Activated CD4-positive, alpha-beta T cell treated with anti-CD3 and anti-CD28 coated beads, Interleukin-10, Interleukin-2, amounts not matched to agents 100 ng/mL and 50 ng/mL, durations not matched to agents 16 hours and 8 hours (primary cell): ENCODE measurements around the gene LPP.

Source experiments
- DNase-seq: peaks from one replicate; pipeline ENCODE4 v3.0.0-alpha.2; 2020

Gene LPP

GRCh38 chr3:188782613-188783124 lies 628.7 kb downstream of the LPP start:
- peak; percentile 9 for DNase-seq

DNA sequence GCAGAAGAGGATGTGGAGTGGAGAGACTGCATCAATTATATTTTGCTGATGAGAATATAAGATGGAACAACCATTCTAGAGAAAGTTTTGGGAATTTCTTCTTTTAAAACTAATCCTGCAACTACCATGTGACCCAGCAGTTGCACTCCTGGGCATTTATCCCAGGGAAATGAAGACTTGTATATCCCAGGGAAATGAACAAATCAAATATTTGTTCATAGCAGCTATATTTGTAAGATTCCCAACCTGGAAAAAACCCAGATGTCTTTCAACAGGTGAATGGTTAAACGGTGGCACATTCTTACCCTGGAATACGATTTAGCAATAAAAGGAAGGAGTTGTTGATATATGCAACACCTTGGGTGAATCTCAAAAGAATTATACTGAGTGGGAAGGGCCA lies 632.5 kb downstream of the LPP start:
- no peak for DNase-seq

GRCh38 chr3:188788621-188789081 lies 634.7 kb downstream of the LPP start:
- peak; percentile 93 for DNase-seq

GRCh38 chr3:188789251-188789650 lies 635.3 kb downstream of the LPP start:
- no peak for DNase-seq

DNA sequence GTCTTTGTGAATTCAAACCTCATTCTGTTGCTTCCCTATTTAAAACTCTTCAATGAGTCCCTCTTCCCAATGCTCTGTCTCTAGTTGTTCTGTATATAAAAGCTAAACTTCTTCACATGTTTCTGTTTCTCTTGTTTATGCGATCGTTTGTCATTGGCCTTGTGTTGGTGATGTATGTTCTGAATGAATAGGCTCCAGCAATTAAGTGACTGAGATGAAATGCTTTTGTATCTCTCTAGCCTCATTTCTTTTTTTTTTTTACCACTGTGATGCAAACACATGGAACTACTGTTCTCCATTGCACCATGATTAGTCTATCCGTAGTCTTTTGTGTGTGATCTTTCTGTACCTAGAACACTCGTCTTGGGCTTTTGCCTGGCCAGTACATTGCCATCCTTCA lies 637.4 kb downstream of the LPP start:
- DNase-seq: no peak

DNA sequence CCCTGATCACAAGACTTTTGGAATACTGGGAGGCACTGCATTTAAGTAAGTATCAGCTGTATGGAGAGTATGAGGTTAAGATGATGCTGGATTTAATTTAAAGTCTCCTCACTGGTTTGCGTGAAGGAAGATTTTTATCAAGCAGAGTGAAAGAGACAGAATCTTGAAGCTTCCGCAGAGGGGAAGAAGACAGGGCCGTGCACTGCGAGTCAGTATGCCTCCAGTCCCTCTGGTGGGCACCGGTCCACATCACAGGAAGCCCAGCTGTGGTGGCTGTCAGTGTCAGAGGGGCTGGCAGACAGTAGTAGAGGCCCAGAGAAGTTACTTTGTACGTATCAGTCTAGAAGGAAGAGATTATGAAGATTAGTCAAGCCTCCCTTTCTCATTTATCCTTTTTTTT lies 638.8 kb downstream of the LPP start:
- DNase-seq: no peak

- no peak for DNase-seq
Measured at GRCh38 chr3:188796122-188796631, 642.2 kb downstream of the LPP start.

DNA sequence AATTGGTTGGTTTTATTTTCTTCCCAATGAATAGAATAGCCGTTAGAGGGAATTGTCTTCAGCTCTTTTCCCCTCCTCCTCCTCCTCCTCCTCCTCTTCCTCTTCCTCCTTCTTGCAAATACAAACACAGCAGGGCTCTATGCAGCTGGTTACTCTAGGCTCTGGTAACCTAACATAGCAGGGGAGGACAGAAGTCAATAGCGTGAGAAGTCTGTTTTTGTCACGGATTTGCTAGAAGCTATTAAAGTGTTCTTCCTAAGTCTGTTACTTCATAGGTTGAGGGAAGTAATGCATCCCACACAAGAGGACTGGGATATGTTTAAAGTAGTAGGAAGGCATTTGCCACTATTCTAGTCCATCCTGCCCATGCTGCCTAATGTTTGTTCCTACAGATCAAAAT lies 643.1 kb downstream of the LPP start:
- DNase-seq: no peak

GRCh38 chr3:188798556-188799145 lies 644.7 kb downstream of the LPP start:
- no peak for DNase-seq

- DNase-seq: no peak
Measured at GRCh38 chr3:188801393-188801792, 647.4 kb downstream of the LPP start.

DNA sequence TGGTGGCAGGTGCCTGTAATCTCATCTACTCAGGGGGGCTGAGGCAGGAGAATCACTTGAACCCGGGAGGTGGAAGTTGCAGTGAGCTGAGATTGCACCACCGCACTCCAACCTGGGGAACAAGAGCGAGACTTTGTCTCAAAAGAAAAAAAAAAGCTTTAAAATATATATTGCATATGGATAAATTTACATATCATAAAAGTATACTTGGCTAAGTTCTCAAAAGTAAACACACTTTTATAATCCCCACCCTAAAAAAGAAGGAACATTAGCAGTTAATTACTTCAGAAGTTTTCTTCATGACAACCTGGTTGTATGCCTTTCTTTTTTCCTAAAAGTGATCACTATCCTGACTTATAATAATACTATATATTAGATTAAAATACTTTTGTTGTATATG lies 648.7 kb downstream of the LPP start:
- DNase-seq: no peak

GRCh38 chr3:188807006-188807405 lies 653.0 kb downstream of the LPP start:
- DNase-seq: no peak

GRCh38 chr3:188812198-188812597 lies 658.2 kb downstream of the LPP start:
- no peak for DNase-seq

DNA sequence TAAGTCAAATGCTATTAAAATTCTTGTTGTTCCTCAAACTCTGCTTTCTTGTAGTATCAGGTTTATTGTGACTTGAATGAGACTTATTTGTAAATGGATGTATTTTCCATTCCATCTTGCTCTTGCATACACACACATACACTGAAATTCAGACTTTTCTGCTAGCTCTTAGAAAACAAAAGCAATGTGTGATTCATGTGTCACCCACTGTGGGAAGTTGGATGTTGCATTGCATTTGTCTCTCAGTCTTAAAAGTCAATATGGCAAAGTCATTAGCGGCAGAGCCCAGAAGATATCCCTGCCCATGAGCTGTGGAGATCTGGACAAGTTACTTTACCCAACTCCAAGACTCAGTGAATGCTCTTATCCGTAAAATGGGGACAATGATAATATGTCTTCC lies 660.6 kb downstream of the LPP start:
- DNase-seq: no peak

- no peak for DNase-seq
Measured at GRCh38 chr3:188817103-188817934, 663.4 kb downstream of the LPP start.

DNA sequence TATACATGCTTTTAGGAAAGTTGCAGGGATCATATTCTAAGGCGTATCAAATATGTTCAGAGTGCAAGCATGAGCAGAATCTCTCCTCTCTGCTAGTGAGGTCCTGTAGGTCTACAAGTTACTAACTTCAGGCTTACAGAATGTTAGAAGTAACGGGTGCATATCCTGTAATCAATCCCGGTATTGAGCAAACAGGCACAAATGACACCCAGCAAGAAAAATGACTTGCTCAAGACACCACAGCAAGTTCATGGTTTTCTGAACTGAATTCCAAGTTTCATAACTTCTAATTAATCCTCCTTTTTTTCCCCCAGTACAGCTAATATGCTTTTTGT lies 663.9 kb downstream of the LPP start:
- no peak for DNase-seq

DNA sequence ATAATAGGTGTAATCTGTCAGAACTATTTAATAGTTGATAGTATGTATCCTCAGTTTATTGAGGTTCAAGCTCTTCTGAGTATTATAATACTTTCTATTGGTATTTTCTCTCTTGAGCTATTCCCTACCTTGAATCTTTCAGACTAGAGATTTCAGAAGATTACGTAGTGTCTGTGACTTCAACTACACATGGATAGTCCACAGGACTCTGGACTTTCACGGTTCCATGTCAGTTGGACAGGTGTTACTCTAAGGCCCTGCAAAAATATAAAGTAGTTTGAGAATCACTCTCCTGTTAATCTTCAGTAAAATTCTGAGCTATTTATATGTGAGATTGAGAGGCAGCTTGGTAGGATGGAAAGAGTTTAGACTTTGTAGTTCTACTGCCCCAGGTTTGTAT lies 664.3 kb downstream of the LPP start:
- DNase-seq: no peak

- DNase-seq: no peak
Measured at GRCh38 chr3:188819939-188820338, 666.0 kb downstream of the LPP start.

DNA sequence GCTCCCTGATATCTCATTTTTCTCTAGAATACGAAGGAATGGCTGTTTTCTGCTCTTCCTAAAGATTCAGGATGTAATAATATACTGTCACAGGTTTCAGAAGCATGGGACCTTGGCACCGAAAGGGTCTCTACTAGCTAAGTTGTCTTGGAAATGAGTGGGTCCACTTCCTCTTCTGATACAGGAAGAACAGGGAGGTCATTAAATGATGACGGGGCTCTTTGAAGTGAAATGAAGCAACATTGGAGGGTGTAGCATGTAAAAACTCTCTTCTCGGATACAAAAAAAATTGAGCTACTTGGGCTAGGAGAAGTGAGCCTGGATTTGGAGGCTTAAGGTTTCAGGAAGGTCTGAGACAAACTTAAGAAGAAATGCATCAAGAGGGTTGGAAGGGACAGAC lies 668.0 kb downstream of the LPP start:
- no peak for DNase-seq

- DNase-seq: no peak
Measured at GRCh38 chr3:188822411-188822810, 668.5 kb downstream of the LPP start.

GRCh38 chr3:188824566-188824965 lies 670.6 kb downstream of the LPP start:
- DNase-seq: no peak

DNA sequence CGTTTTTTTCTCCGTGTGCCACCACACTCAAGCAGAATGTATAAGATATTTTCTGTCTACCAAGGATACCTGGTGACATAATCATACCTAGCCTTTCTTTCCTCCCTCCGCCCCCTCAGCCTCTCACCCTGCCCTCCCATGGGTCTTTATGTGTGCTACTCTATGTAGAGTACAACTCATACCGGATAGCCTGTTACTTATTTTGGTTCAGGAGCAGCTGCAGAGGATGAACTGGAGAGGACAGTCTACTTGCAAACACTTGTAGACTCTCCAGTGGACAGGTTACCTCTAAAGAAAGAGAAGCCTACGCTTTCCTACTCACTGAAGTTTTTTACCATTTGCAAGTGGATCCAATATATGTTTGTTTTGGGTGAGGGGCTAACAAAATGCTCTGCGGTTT lies 671.9 kb downstream of the LPP start:
- DNase-seq: no peak

- DNase-seq: peak; percentile 17
Measured at GRCh38 chr3:188826574-188826973, 672.6 kb downstream of the LPP start.

GRCh38 chr3:188827103-188827502 lies 673.1 kb downstream of the LPP start:
- DNase-seq: no peak
